ENCODE data around the gene SLC22A8. TPM values are rescaled to one million over a fixed set of nuclear protein-coding genes. Genes with fewer than 3 reads are reported as not detected.

Gene SLC22A8
- polyA plus RNA-seq, 1 experiment, result not detected

DNA sequence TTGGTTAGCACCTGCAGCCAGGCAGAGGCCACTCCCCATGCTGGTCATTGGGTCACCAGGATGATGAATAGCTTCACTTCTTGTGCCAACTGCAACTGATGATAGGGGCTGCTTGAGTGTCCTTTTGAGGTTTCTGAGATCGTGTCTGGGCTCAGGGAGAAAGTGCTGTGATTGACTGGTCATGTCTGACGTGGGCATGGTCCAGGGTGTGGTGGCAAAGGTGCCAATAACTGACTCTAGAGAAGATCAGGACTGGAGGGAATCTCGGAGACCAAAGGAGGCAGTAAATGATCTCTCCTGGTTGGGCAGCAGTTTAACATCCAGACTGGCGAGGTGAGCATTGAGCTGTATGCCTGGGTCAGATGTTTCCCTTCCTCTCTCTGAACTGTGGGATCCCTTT lies 20.9 kb downstream of the SLC22A8 start:
- ChIA-PET POLR2A (no interaction called here), CTCF (interaction anchor here (1.1 kb wide), 1 partner anchor 17 kb away, joined by 3 read pairs; no protein-coding TSS in a partner anchor)
- Histone ChIP-seq H3K4me3 (ENCODE audit: low read depth, low read length) (no peak overlapping the region), H3K27ac (ENCODE audit: low read depth, low read length) (no peak overlapping the region), H3K9me3 (ENCODE audit: control insufficient read depth, insufficient read depth, low read length) (no peaks in the 10 kb centered on the region), H3K27me3 (ENCODE audit: control insufficient read depth, insufficient read depth, low read length) (peaks cover 3% of the 10 kb centered on the region)
- TF ChIP-seq, protein P1, sequence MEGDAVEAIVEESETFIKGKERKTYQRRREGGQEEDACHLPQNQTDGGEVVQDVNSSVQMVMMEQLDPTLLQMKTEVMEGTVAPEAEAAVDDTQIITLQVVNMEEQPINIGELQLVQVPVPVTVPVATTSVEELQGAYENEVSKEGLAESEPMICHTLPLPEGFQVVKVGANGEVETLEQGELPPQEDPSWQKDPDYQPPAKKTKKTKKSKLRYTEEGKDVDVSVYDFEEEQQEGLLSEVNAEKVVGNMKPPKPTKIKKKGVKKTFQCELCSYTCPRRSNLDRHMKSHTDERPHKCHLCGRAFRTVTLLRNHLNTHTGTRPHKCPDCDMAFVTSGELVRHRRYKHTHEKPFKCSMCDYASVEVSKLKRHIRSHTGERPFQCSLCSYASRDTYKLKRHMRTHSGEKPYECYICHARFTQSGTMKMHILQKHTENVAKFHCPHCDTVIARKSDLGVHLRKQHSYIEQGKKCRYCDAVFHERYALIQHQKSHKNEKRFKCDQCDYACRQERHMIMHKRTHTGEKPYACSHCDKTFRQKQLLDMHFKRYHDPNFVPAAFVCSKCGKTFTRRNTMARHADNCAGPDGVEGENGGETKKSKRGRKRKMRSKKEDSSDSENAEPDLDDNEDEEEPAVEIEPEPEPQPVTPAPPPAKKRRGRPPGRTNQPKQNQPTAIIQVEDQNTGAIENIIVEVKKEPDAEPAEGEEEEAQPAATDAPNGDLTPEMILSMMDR (IDR thresholded peaks at IDR 0.05; ENCODE audit: low read depth, low read length), result no peak
- DNase-seq (ENCODE audit: low read depth, low spot score), result no peak

DNA sequence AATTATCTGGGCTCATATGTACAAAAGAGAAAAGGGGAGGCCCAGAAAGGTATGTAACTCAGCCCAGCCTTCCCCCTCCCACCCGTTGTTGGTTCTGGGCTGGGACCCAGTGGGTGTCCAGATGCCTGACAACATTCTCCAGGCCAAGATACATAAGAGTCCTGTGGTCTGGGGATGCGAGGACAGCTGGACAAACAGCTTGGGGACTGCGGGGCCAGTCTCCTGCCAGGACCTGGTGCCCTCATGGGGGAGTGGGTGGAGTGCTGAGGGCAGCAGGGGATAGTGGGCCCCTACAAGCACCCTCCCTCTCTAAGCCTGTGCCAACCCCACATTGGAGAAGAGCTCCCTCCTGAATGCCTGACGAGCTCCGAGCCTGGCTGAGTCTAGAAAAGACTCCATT lies 27.4 kb downstream of the SLC22A8 start:
- DNase-seq (ENCODE audit: low read depth, low spot score), result no peak
- TF ChIP-seq, protein P1 (IDR thresholded peaks at IDR 0.05; ENCODE audit: low read depth, low read length), result no peak
- CTCF ChIA-PET, result interaction anchor here (1.4 kb wide), 1 partner anchor 82 kb away, joined by 3 read pairs; no protein-coding TSS in a partner anchor
- POLR2A ChIA-PET, result no interaction called here
- no peak overlapping the region for H3K4me3 ChIP-seq (ENCODE audit: low read depth, low read length)
- H3K9me3 ChIP-seq (ENCODE audit: control insufficient read depth, insufficient read depth, low read length), result no peaks in the 10 kb centered on the region; the same call in 1 of the 2 replicates
- peaks cover 3% of the 10 kb centered on the region for H3K27me3 ChIP-seq (ENCODE audit: control insufficient read depth, insufficient read depth, low read length)
- H3K27ac ChIP-seq (ENCODE audit: low read depth, low read length), result no peak overlapping the region

DNA sequence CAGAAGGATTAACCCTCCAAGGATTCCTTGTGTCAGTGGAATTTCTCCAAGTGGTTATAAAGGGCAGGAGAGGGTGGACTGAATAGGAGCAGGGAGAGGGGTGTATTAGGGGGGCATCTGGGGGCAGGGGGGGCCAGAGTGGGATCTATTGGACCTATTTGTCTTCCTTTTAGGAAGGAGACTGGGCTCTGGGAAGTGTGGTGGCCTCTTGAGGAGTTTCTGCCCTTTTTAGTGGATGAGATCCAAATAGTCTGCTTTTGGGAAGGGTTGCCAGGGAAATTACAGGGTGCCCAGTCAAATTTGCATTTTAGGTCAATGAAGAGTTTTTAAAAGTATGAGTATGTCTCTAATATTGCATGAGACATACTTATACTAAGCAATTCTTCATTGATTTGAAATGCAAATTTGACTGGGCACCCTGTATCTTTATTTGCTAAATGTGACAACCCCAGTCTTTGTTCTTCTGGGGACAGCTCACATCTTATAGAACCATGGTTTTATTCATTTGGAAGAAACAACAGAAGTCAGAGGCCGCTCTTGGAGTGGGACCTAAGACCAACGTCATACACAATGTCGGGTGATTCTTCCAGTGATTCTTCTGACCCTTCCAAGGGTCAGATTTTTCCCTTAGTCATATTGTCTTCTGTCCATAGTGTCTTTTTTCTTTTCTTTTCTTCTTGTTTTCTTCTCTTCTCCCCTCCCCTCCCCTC lies 30.4 kb downstream of the SLC22A8 start:
- ChIA-PET CTCF (interaction anchor here (0.6 to 0.7 kb wide), 2 partner anchors 8 to 545 kb away, joined by 3 to 4 read pairs; no protein-coding TSS in a partner anchor), POLR2A (no interaction called here)
- DNase-seq (ENCODE audit: low read depth, low spot score), result no peak
- Histone ChIP-seq H3K27me3 (ENCODE audit: control insufficient read depth, insufficient read depth, low read length) (no peaks in the 10 kb centered on the region), H3K9me3 (ENCODE audit: control insufficient read depth, insufficient read depth, low read length) (no peaks in the 10 kb centered on the region; the same call in 1 of the 2 replicates), H3K27ac (ENCODE audit: low read depth, low read length) (no peak overlapping the region), H3K4me3 (ENCODE audit: low read depth, low read length) (no peak overlapping the region)
- TF ChIP-seq, protein P1 (IDR thresholded peaks at IDR 0.05; ENCODE audit: low read depth, low read length), result no peak

DNA sequence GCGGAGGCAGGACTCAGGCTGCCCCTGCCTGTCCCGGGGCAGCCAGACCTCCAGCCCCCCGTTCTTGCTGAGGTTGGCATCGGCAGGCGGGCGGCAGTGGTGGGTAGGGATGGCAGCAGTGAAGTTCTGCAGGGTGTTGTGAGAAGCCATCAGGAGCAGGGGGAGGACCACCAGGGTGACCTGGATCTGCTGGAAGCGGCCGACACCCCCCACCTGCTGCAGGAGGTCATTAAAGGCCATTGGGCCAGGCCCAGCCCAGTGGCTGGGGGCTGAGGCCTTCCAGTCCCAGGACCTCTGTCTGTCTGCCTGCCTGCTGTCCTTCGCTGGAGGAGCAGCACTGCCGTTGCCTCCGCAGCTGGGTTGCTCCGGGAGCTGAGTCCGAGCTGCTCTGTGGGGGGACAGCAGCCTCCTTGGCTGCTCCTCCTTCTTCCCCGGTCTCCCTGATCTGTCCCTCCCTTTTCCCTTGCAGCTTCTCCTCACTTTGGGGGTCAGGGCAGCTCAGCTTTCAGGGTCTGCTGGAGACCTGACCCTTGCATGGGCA lies 31.1 kb downstream of the SLC22A8 start, which contains the start of gene SLC22A6:
SLC22A6 (minus strand) TSS at position 517 of the 541 bp plus-strand sequence; CDS start at position 240, 277 bp downstream.
- CTCF ChIA-PET, result no interaction called here
- TF ChIP-seq, protein P1 (IDR thresholded peaks at IDR 0.05; ENCODE audit: low read depth, low read length), result no peak
- POLR2A ChIA-PET, result no interaction called here
- Histone ChIP-seq H3K27ac (ENCODE audit: low read depth, low read length) (no peak within 1 kb of the TSS), H3K4me3 (ENCODE audit: low read depth, low read length) (no peak within 1 kb of the TSS), H3K27me3 (ENCODE audit: control insufficient read depth, insufficient read depth, low read length) (no peaks in the 10 kb centered on the region), H3K9me3 (ENCODE audit: control insufficient read depth, insufficient read depth, low read length) (no peaks in the 10 kb centered on the region; the same call in 1 of the 2 replicates)
- DNase-seq (ENCODE audit: low read depth, low spot score), result no peak
